KOPT-K1 (cell line): ENCODE measurements around the gene TNS1.

ENCODE experiments used
- H3K27ac ChIP-seq: fragments of 200-600 bp; sonication (generic); 2 replicates; pipeline ENCODE4 v1.5.1; 2016; ENCODE audit warnings: antibody characterized with exemption, mild to moderate bottlenecking, low read depth, low read length; ENCODE audit not compliant: poor library complexity, severe bottlenecking
- H3K36me3 ChIP-seq: fragments of 200-600 bp; sonication (generic); 2 replicates; pipeline ENCODE4 v1.5.1; 2017; ENCODE audit warnings: antibody characterized with exemption, mild to moderate bottlenecking, low read length, moderate library complexity; ENCODE audit not compliant: insufficient read depth
- H3K9me3 ChIP-seq: fragments of 200-600 bp; sonication (generic); 2 replicates; pipeline ENCODE4 v1.5.1; 2017; ENCODE audit warnings: antibody characterized with exemption, low read length, mild to moderate bottlenecking; ENCODE audit not compliant: insufficient read depth, poor library complexity, severe bottlenecking

Gene TNS1

GRCh38 chr2:217801115-217801531, 201.7 kb downstream of the TNS1 start:
- Histone ChIP-seq H3K9me3 (no peaks in the 10 kb centered on the region), H3K36me3 (no peaks in the 10 kb centered on the region), H3K27ac (no peak overlapping the region)

- no peaks in the 10 kb centered on the region for H3K36me3 ChIP-seq
- no peak overlapping the region for H3K27ac ChIP-seq
- H3K9me3 ChIP-seq: no peaks in the 10 kb centered on the region
Measured at GRCh38 chr2:217800433-217801114, 202.2 kb downstream of the TNS1 start.

GRCh38 chr2:217799563-217800432, 203.0 kb downstream of the TNS1 start:
- no peaks in the 10 kb centered on the region for H3K36me3 ChIP-seq
- H3K27ac ChIP-seq: no peak overlapping the region
- no peaks in the 10 kb centered on the region for H3K9me3 ChIP-seq

- Histone ChIP-seq H3K36me3 (no peaks in the 10 kb centered on the region), H3K9me3 (no peaks in the 10 kb centered on the region), H3K27ac (no peak overlapping the region)
Measured at GRCh38 chr2:217798743-217799562, 203.8 kb downstream of the TNS1 start.

- Histone ChIP-seq H3K27ac (no peak overlapping the region), H3K36me3 (no peaks in the 10 kb centered on the region), H3K9me3 (no peaks in the 10 kb centered on the region)
Measured at GRCh38 chr2:217798191-217798590, 204.6 kb downstream of the TNS1 start.

- no peaks in the 10 kb centered on the region for H3K36me3 ChIP-seq
- H3K27ac ChIP-seq: no peak overlapping the region
- H3K9me3 ChIP-seq: no peaks in the 10 kb centered on the region
Measured at GRCh38 chr2:217797661-217798069, 205.1 kb downstream of the TNS1 start.

- Histone ChIP-seq H3K9me3 (no peaks in the 10 kb centered on the region), H3K27ac (no peak overlapping the region)
Measured at GRCh38 chr2:217797165-217797564, 205.6 kb downstream of the TNS1 start.

GRCh38 chr2:217795706-217796465, 206.9 kb downstream of the TNS1 start:
- Histone ChIP-seq H3K27ac (no peak overlapping the region), H3K9me3 (no peaks in the 10 kb centered on the region), H3K36me3 (no peaks in the 10 kb centered on the region)

More at GRCh38 chr2:217797165-217797564, 205.6 kb downstream of the TNS1 start:
- no peaks in the 10 kb centered on the region for H3K36me3 ChIP-seq

- no peak overlapping the region for H3K27ac ChIP-seq
- H3K9me3 ChIP-seq: no peaks in the 10 kb centered on the region
- H3K36me3 ChIP-seq: no peaks in the 10 kb centered on the region
Measured at GRCh38 chr2:217795067-217795466, 207.7 kb downstream of the TNS1 start.

- Histone ChIP-seq H3K27ac (no peak overlapping the region), H3K9me3 (no peaks in the 10 kb centered on the region), H3K36me3 (no peaks in the 10 kb centered on the region)
Measured at GRCh38 chr2:217794133-217794986, 208.4 kb downstream of the TNS1 start.

- Histone ChIP-seq H3K27ac (no peak overlapping the region), H3K36me3 (no peaks in the 10 kb centered on the region), H3K9me3 (no peaks in the 10 kb centered on the region)
Measured at GRCh38 chr2:217793566-217794132, 209.1 kb downstream of the TNS1 start.

GRCh38 chr2:217792626-217793527, 209.9 kb downstream of the TNS1 start:
- no peaks in the 10 kb centered on the region for H3K9me3 ChIP-seq
- no peaks in the 10 kb centered on the region for H3K36me3 ChIP-seq
- no peak overlapping the region for H3K27ac ChIP-seq

GRCh38 chr2:217791551-217791950, 211.2 kb downstream of the TNS1 start:
- no peak overlapping the region for H3K27ac ChIP-seq
- H3K36me3 ChIP-seq: no peaks in the 10 kb centered on the region
- H3K9me3 ChIP-seq: no peaks in the 10 kb centered on the region
